AG08395 (cell line): ENCODE measurements around the gene DDA1.
A peak's percentile ranks its signal among the peaks of the same experiment; 100 is the strongest.
"Not testable (repeated sequence)": the region's sequence is repeated elsewhere in the genome, so short reads cannot be mapped to it uniquely, and the experiment has no call there.

ENCODE experiments used
- DNase-seq: peaks from one replicate; pipeline ENCODE4 v3.0.0; 2012; ENCODE audit warnings: mixed read lengths, low spot score

Gene DDA1

GRCh38 chr19:17309198-17309964 is at the start of gene DDA1:
DDA1 (plus strand) TSS chr19:17309563; CDS start chr19:17309655, 92 bp downstream.
- DNase-seq, result peak; percentile 98

DNA sequence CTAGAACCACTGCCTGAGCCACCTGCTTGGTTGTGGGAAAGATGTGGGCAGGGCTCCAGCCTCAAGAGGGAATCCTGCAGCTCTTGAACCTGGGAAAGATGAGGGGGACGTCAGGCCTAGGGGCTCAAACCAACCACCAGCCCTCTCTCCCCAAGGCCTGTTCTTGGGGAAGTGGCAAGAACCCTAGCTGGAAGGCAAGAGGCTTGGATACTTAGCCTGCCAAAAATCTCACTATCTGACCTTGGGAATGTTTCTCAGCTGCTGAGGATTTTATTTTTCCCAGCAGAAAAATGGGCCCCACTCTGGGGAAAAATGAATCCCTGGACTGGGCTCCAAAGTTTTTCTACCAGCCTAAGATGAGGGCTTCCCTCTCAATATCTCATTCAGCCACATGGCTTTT is 49.4 kb upstream of the DDA1 start:
- DNase-seq, result no peak

GRCh38 chr19:17260842-17261325 is 48.5 kb upstream of the DDA1 start:
- peak; percentile 89 for DNase-seq

DNA sequence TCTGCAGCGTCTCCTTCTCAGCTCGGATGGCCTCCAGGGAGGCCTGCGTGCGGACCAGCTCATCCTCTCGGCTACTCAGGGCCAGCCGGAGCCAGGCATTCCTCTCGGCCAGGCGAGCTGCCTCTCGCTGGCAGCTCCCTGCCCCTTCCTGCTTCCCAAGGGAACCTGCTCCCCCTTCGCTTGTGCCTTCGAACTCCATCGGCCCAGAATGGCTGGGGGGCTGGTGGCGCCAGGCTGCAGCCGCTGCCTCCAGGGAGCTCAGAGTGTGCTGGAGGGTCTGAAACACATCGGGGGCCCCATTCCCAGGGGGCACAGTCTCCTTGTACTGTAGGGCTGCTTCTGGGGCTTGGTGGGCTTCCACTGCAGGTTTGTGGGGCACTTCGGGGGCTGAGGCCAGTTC is 46.8 kb upstream of the DDA1 start:
- DNase-seq, result no peak

DNA sequence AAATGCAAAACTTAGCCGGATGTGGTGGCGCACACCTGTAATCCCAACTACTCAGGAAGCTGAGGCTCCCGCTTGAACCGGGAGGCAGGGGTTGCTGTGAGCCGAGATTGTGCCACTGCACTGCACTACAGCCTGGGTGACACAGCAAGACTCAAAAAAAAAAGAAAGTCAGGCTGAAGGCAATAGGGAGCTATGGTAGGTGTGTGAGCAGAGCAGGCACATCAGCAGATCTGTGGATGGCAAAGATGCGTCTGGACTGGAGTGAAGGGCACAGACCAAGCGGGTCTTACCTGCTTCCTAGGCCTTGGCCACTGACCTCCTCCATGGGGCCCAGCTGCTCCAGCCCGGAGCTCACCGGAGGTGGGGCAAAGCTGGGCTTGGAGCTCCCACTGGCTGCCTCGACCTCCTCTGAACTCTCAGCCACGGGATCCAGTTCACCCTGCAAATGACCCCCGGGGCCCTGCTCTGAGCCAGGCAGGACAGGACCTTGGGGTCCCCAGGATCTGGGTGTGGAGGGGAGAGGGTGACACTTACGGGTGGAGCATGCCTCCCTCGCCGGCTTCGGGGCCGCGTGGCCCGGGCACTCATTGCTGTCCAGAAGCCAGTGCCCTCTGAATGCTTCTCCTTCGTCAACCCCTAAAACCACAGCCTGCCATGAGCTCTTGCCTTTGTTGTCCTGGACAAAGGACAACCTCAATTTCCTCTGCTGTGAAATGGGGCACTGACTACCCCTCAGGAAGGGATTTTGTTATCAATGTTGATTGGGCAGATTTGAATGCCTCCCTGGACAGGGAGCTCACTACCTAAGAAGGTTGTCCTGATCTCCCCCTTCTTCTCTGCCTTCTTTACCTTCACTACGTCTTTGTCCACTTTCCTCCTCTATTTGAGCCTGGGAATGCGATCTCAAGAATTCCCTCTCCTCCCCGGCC is 45.4 kb upstream of the DDA1 start:
- no peak for DNase-seq

DNA sequence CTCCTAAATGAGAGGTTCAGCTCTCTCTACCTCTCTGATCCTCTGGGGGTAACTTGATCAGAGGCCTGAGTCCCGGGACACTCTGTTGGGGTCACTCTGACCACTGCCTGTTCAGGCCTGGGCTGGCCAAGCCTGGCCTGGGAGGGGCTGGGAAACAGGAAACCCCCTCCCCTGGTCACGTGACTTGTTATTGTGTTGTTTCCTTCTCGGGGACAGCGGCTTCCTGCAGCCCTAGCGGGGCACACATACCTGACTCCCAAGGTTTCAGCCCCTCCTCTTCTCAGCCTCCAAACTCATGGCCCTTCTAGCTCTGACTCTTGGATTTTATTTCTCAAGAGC is 44.8 kb upstream of the DDA1 start, which contains the start of gene USHBP1:
USHBP1 (minus strand) TSS at position 105 of the 339 bp plus-strand sequence. CDS start 446 bp downstream, outside the sequence.
- DNase-seq, result no peak

DNA sequence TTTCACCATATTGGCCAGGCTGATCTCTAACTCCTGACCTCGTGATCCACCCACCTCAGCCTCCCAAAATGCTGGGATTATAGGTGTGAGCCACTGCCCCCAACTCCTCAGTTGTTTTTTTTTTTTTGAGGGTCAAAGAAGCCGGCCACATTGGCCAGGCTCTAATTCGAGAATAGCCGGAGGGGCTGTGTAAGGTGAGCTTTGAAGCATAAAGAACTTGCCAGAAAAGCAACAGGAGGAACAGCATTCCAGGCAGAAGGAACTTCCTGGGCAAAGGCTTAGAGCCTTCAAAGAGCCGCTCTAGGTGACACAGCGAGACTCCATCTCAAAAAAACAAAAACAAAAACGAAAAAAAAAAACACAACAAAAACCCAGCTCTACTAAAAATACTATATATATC is 43.3 kb upstream of the DDA1 start:
- no peak for DNase-seq

GRCh38 chr19:17266589-17266974 is 42.8 kb upstream of the DDA1 start:
- DNase-seq, result no peak

DNA sequence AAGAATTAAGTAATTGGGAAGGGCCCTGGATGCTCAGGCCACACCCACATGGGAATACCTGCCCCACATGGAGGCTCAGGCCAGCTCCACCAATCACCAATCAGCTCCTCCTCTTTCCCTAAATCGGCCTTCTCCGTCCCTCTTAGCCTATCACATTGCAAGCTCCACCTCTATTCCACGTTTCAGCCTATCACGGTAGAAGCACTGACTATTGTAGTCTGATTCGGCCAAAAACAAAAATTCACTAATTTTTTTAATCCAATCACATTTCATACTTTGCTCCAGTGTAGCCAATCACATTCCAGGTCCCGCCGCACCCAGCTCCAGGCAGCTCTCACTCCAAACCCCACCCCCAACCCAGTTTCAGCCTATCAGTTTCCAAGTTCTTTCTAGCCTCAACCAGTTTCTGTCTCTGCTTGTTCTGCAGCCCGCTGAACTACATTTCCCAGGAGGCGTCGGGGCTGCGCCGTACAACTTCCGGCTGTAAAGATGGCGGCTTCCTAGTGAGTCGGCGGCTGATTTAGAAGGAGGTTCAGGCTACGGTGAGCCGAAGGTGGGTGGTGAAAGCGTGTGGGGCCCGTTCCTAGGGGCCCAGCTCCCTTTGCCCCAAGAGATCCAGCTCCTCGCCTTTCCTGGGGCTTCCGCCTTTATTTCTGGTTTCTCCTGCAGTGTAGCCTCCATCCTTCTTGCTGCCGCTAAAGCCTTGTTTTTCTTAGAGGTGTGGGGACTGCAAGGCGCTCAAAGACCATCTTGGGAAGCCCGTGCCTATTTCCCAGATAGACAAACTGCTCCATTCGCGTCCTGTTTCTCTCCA is 42.2 kb upstream of the DDA1 start, which contains the start of gene BABAM1:
BABAM1 (plus strand) TSS at position 469 of the 814 bp plus-strand sequence. CDS start 1,364 bp downstream, outside the sequence.
- peak; percentile 100 for DNase-seq

DNA sequence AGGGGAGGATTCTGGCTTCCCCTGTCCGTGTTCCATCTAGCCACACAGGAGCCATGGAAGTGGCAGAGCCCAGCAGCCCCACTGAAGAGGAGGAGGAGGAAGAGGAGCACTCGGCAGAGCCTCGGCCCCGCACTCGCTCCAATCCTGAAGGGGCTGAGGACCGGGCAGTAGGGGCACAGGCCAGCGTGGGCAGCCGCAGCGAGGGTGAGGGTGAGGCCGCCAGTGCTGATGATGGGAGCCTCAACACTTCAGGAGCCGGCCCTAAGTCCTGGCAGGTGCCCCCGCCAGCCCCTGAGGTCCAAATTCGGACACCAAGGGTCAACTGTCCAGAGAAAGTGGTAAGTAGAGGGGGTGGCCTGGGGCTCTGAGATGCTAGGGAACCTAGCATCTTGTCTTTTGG is 40.6 kb upstream of the DDA1 start:
- no peak for DNase-seq

DNA sequence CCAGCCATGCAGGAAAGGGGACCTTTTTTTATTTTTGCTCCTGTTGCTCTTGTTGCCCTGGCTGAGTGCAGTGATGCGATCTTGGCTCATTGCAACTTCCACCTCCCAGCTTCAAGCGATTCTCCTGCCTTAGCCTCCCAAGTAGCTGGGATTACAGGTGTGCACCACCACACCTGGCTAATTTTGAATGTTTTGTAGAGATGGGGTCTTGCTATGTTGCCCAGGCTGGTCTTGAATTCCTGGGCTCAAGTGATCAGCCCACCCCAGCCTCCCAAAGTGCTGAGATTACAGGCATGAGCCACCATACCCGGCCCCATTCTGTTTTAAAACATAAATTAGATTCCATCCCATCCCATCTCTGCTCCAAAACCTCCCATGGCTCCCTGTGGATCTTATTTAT is 34.5 kb upstream of the DDA1 start:
- DNase-seq, result not testable (repeated sequence)

DNA sequence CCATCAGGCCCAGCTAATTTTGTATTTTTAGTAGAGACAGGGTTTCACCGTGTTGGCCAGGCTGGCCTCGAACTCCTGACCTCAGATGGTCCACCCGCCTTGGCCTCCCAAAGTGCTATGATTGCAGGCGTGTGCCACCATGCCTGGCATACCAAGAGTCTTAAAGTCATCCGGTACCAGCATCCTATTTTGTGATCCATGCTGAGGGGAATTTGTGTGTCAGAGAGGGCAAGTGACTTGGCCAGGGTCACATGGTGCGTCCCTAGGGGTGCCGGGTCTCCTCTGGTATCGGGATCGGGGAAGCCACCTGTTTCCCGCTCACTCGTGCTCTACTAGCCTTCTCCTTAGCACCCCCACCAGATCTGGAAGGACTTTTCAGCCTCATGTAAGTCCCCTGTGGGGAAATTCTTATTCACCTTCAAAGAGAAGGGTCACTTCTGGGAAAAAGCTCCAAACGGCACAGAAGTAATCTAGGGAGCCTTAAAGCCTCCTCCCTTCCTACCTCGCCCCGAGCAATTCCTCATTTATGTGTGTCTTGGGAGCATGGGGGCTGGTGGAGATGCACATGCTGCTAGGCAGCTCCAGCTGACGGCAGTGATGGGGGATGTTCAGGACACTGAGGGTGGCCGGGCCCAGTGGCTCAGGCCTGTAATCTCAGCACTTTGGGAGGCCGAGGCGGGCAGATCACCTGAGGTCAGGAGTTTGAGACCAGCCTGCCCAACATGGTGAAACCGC is 33.8 kb upstream of the DDA1 start:
- no peak for DNase-seq

DNA sequence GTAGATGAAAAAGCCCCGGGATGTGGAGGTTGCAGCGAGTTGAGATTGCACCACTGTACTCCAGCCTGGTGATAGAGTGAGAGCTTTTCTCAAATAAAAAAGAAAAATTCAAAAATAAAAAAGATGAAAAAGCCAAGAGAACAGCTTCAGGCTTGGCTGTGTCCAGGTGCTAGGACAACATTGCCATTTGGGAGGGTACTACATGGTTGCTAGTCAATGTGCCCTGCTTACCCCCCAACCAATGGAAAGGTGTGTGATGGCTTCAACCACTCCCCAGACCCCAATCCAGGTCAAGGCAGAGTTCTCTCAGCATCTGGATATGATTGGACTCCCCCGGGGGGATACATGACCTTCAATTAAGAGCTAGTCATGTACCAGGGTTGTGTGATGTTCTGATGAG is 29.9 kb upstream of the DDA1 start:
- DNase-seq, result no peak

DNA sequence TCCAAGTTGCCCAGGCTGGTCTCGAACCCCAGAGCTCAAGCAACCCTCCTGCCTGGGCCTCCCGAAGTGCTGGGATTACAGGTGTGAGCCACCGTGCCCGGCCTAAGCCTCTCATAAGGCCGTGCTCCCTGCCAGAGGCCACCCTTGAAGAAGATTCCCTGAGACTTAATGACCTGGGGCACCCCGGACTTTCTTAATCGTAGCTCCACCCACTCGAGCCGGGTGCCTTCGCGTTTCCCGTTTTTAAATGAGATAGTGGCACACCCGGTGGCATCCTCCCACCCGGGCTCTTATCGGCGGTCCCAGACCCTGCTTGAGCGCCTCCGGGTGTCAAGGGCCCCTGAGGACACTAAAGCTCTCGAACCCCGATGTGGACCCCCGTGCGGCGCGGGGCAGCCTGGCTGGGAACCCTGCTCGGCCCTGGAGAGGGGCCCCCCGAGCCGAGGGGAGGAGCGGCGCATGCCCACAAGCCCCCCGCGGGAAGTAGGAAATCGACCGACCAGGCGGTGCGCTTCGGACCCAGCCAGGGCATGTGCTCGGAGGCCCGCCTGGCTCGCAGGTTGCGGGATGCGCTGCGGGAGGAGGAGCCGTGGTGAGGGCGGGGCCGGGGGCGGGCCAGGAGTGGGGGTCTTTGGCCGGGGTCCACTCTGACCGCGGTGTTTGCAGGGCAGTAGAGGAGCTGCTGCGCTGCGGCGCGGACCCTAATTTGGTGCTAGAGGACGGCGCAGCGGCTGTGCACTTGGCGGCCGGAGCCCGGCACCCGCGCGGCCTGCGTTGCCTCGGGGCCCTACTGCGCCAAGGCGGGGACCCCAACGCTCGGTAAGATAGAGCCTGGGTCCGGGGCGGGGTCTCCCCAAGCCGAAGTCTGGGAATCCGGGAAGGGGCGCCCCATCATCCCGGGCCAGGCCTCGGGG is 27.7 kb upstream of the DDA1 start, which contains the start of gene ANKLE1:
ANKLE1 (plus strand) TSS at position 511 of the 914 bp plus-strand sequence; CDS start at position 531, 20 bp downstream.
- peak; percentile 35 for DNase-seq

GRCh38 chr19:17282488-17283125 is 26.8 kb upstream of the DDA1 start:
- DNase-seq, result peak; percentile 84

DNA sequence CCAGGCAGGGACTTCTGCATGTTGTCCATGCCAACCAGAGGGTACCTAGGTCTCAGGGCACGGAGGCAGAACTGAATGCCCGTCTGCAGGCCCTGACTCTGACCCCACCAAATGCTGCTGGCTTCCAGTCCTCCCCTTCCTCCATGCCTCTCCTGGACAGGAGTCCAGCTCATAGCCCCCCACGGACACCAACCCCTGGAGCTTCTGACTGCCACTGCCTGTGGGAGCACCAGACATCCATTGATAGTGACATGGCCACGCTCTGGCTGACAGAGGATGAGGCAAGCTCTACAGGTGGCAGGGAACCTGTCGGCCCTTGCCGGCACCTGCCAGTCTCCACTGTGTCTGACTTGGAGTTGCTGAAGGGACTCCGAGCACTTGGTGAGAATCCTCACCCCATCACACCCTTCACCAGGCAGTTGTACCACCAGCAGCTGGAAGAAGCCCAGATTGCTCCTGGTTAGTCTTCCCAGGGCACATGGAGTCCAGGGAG is 25.8 kb upstream of the DDA1 start:
- DNase-seq, result no peak

DNA sequence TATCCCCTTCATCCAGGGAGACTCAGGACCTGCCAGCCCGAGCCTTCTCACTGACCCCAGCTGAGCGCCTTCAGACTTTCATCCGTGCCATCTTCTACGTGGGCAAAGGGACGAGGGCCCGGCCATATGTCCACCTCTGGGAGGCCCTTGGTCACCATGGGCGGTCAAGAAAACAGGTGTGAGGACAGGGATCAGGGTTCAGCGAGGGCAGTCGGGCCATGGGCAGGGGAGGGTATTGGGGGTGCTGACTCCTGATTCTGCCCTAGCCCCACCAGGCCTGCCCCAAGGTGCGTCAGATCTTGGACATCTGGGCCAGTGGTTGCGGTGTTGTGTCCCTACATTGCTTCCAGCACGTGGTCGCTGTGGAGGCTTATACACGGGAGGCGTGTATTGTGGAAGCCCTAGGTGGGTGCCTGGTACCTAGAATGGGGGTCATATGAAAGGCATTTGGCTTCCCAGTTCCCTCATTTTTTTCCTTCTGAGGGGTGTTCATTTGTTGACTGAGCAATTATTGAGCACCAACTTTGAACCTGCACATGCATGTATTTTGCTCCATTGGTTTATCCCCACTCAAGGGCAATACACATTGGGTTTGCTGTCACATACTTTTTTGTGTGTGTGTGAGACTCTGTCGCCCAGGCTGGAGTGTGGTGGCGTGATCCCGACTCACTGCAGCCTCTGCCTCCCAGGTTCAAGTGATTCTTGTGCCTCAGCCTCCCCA is 23.8 kb upstream of the DDA1 start:
- no peak for DNase-seq

GRCh38 chr19:17286263-17286662 is 23.1 kb upstream of the DDA1 start:
- no peak for DNase-seq

DNA sequence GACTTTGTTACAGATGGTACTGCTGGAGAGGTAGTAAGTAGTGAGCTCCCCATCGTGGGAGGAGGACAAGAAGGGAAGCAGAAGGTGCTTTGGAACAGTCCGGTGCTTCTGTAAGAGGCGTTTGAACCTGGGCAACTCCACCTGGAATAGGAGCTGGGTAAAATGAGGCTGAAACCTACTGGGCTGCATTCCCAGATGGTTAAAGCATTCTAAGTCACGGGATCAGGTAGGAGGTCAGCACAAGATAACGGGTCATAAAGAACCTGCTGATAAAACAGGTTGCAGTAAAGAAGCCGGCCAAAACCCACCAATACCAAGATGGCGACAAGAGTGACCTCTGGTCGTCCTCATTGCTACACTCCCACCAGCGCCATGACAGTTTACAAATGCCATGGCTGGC is 22.6 kb upstream of the DDA1 start:
- DNase-seq, result no peak
